Erythroblast (primary cell): ENCODE results near the gene SLFN12L.

ENCODE experiments used
- GATA1 ChIP-seq: IDR thresholded peaks from 2 replicates; pipeline ENCODE4 v1.6.1; 2011; ENCODE audit warnings: low read depth, mild to moderate bottlenecking, control low read depth, low read length, moderate library complexity
- POLR2A ChIP-seq: IDR thresholded peaks from 2 replicates; pipeline ENCODE4 v1.6.1; 2011; ENCODE audit warnings: mild to moderate bottlenecking, low read length

DNA sequence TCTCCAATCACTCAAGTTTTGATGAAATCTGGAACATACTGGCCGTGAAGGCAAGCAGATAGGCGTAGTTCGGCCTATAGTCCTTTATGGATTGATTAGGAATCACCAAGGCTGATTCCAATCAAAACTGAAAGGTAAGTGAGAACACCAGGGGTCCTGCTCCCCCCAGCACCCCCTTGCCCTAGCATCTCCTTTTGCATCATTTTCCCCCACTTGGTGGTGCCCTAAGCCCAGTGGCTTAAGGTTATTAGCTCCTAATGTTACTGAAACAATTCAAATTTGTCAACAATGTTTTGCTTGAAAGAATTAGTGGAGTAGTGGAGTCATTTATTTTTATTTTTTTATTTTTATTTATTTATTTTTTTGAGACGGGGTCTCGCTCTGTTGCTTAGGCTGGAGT lies 18.2 kb upstream of the SLFN12L start:
- TF ChIP-seq POLR2A (no peak), GATA1 (no peak)
